22Rv1 (cell line): Measurements from ENCODE around the gene KLRF1.

Experiments
- ZFX ChIP-seq: fragments of 450-650 bp; IDR thresholded peaks from 2 replicates; pipeline ENCODE4 v1.6.1; 2017; ENCODE audit warnings: antibody characterized with exemption, borderline replicate concordance
- TF ChIP-seq, protein P1 (sequence below): fragments of 450-650 bp; IDR thresholded peaks from 2 replicates; pipeline ENCODE4 v1.5.1; 2017; ENCODE audit warnings: mild to moderate bottlenecking

DNA sequence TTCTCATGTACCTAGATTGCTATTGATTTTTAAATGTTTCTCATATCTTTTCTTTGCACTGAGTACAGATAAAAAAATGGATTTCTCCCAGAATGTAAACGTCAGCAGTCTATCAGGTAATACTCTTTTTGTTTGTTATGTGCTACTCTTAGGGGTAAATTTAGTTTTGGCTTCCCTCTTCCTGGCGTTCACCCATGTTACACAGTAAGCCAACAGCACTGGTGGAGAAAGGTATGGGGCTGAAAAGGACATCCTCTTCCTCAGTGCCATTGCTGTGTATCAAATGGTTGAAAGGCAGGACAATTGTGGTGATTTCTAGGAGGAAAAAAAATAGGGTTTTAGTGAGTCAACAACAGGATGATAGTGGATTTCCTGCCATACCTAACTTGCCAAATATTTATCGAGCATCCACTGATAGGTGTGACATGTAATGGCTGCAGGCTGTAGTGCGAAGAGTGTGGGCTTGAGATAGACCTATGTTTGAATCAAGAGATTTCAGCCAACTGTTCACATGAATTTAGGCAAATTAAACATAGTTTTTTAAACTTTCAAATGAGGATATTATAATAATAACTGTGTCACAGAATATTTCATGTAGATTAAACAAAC lies 61.5 kb downstream of the KLRF1 start:
- TF ChIP-seq, protein P1, sequence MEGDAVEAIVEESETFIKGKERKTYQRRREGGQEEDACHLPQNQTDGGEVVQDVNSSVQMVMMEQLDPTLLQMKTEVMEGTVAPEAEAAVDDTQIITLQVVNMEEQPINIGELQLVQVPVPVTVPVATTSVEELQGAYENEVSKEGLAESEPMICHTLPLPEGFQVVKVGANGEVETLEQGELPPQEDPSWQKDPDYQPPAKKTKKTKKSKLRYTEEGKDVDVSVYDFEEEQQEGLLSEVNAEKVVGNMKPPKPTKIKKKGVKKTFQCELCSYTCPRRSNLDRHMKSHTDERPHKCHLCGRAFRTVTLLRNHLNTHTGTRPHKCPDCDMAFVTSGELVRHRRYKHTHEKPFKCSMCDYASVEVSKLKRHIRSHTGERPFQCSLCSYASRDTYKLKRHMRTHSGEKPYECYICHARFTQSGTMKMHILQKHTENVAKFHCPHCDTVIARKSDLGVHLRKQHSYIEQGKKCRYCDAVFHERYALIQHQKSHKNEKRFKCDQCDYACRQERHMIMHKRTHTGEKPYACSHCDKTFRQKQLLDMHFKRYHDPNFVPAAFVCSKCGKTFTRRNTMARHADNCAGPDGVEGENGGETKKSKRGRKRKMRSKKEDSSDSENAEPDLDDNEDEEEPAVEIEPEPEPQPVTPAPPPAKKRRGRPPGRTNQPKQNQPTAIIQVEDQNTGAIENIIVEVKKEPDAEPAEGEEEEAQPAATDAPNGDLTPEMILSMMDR = no peak
- no peak for TF ChIP-seq ZFX
